ENCODE results near the gene NUBP1. TPM values are rescaled to one million over a fixed set of nuclear protein-coding genes. Genes with fewer than 3 reads are reported as not detected.
"Not testable (repeated sequence)": the region's sequence is repeated elsewhere in the genome, so short reads cannot be mapped to it uniquely, and the experiment has no call there.

NUBP1 gene
- total RNA-seq, 1 donor from 2014 or later, result 45.9 TPM

GRCh38 chr16:10744370-10745030 lies 858 bp downstream of the NUBP1 start:
- intact Hi-C loops (cut with micrococcal nuclease), result loop anchor here (10.0 kb wide), 2 partner anchors 80 to 170 kb away; no protein-coding TSS in a partner anchor
- ATAC-seq (peak; percentile 10), DNase-seq (no peak)

DNA sequence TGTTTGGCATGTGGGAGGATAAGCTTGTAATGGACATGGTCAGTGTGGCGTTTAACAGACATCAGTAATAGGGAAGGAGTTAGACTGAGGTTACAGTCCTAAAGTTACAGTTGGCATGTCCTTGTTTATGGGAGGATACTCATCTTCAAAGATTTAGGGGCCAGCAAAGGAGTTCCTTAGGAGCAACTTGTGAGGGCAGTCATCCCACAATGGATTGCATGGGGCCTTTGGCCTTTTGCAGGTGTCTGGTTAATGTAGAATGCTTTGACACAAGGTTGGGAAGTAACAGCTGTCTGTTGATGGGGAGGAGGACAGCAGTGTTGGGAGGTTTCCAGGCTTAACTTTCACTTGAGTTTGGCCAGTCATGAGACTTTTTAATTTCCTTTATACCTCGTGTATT lies 2.2 kb downstream of the NUBP1 start:
- DNase-seq, result no peak
- intact Hi-C loops (cut with micrococcal nuclease), result loop anchor here (10.0 kb wide), 2 partner anchors 79 to 169 kb away; no protein-coding TSS in a partner anchor
- no peak for ATAC-seq

DNA sequence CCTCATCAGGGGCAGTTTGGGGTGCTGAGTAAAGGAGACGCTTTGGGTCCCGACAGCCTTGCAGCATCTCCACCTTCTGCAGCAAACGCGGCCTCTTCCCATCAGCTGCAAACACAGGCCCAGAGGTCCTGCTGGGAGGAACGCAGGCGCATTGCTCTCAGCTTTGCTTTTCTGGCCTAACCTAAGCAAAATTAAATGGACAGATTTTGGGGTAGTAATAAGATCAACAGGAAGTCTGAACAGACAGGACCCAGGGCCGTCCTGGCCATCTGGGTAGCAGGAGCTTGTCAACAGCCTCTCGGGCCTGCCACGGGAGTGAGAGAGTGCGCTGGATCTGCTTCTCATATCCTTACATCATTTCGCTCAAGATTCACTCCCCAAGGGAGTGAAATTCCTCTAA lies 7.2 kb downstream of the NUBP1 start:
- DNase-seq (no peak), ATAC-seq (no peak)
- intact Hi-C loops (cut with micrococcal nuclease), result no loop called here

GRCh38 chr16:10751291-10751697 lies 7.7 kb downstream of the NUBP1 start:
- no peak for DNase-seq
- peak; percentile 33 for ATAC-seq
- intact Hi-C loops (cut with micrococcal nuclease), result no loop called here

GRCh38 chr16:10752843-10753523 lies 9.3 kb downstream of the NUBP1 start:
- DNase-seq (peak; percentile 77), ATAC-seq (peak; percentile 35)
- intact Hi-C loops (cut with micrococcal nuclease), result no loop called here

- ATAC-seq (no peak), DNase-seq (no peak)
- intact Hi-C loops (cut with micrococcal nuclease), result no loop called here
These were observed 10.0 kb downstream of the NUBP1 start for GRCh38 chr16:10753670-10754069.

DNA sequence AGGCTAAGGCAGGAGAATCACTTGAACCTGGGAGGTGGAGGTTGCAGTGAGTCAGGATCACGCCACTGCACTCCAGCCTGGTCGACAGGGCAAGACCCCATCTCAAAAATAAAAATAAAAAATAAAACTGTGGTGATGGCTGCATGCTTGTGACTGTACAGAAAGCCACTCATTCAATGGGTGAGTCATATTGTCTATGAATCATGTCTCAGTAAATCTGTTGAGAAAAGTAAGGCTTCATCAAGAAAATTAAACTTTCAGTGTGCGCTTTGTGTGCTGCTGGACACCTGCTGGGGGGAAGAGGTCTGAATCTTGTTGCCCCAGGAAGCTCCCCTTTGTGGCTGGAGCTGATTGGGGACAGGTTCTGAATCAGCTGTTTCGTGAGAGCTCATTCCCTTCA lies 11.3 kb downstream of the NUBP1 start:
- ATAC-seq (no peak), DNase-seq (no peak)
- intact Hi-C loops (cut with micrococcal nuclease), result no loop called here

DNA sequence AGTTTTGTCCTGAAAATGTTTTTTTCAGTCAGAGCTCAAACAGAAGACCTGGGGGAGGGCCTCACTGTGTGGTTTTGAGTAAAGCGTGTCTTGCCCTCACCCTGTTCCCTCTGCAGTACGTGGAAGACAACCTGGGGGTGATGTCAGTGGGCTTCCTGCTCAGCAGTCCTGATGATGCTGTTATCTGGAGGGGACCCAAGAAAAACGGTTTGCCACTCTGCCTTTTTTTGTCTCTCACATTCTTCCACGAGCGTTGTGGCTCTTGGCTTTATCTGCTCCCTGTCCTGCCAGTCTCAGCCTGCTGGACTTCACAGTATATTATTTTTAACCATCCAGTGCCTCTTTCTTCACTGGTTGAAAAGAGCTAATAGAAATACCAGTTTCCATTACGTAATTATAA lies 12.9 kb downstream of the NUBP1 start:
- ATAC-seq (peak; percentile 78), DNase-seq (no peak)
- intact Hi-C loops (cut with micrococcal nuclease), result no loop called here

DNA sequence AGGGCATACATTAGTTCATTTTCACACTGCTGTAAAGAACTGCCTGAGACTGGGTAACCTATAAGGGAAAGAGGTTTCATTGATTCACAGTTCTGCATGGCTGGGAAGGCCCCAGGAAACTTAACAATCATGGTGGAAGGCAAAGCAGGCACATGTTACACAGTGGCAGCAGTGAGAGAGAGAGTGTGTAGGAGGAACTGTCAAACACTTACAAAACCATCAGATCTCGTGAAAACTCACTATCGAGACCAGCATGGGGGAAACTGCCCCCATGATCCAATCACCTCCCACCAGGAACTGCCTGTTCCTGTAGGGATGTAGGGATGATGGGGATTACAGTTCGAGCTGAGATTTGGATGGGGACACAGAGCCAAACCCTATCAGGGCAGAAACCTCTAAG lies 17.2 kb downstream of the NUBP1 start:
- intact Hi-C loops (cut with micrococcal nuclease), result no loop called here
- DNase-seq (no peak), ATAC-seq (no peak)

DNA sequence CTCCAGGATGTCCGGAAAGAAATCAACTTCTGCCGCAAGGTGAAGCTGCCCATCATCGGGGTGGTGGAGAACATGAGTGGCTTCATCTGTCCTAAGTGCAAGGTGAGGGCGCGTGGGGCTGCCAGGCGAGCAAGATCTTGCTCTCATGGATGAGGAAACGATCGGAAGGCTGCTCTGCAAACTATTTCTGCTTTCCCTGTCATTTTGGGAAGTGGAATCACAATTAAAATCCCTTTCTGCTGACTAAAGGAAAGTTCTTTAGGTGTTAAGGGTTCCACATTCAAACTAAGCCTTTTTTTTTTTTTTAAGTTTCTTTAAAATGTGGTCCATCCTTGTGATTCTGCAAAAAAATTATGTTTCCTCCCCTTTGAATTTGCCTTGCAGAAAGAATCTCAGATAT lies 17.7 kb downstream of the NUBP1 start:
- intact Hi-C loops (cut with micrococcal nuclease), result no loop called here
- no peak for DNase-seq
- no peak for ATAC-seq

- ATAC-seq, result no peak
- no peak for DNase-seq
- intact Hi-C loops (cut with micrococcal nuclease), result no loop called here
These were observed 18.8 kb downstream of the NUBP1 start for GRCh38 chr16:10762336-10763016.

- intact Hi-C loops (cut with micrococcal nuclease), result no loop called here
- DNase-seq, result no peak
- no peak for ATAC-seq
These were observed 19.8 kb downstream of the NUBP1 start for GRCh38 chr16:10763456-10763855.

DNA sequence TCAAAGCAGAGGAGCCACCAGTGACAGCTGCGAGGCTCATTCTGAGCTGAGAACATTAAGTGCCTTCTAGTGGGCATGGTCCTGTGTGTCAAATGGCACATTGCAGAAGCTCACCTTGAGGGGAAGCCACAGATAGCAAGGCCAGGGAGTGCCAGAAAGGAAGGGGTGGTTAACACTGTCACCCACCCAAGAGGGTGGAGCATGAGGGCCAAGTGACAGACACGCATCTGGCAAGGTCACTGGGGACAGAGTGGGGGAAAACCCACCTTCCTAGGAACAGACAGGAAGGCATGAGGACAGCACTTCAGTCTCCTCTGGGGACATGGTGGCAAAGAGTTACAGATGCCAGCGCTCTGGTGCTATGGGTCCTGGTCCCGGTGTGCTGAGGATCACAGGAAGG lies 22.1 kb downstream of the NUBP1 start:
- no peak for DNase-seq
- intact Hi-C loops (cut with micrococcal nuclease), result no loop called here
- ATAC-seq, result no peak

- intact Hi-C loops (cut with micrococcal nuclease), result no loop called here
- ATAC-seq, result no peak
- DNase-seq, result no peak
These were observed 23.5 kb downstream of the NUBP1 start for GRCh38 chr16:10767127-10767526.

GRCh38 chr16:10769381-10769780 lies 25.7 kb downstream of the NUBP1 start:
- ATAC-seq, result no peak
- intact Hi-C loops (cut with micrococcal nuclease), result no loop called here
- DNase-seq, result no peak

GRCh38 chr16:10770907-10771306 lies 27.3 kb downstream of the NUBP1 start:
- intact Hi-C loops (cut with micrococcal nuclease), result no loop called here
- peak; percentile 23 for ATAC-seq
- no peak for DNase-seq

DNA sequence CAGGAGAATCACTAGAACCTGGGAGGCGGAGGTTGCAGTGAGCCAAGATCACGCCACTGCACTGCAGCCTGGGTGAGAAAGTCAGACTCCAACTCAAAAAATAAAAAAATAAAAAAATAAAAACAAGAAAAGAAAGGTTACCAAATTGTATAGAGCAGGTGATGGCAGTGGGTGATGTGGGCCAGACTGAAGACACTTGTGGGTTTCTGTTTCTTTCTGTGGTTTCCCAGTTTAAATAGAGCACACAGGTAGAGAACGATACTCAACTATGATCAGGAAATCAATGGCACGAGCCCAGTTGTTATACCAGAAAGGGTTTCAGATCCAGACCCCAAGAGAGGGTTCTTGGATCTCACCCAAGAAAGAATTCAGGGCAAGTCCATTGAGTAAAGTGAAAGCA lies 32.6 kb downstream of the NUBP1 start:
- DNase-seq, result no peak
- ATAC-seq, result no peak
- intact Hi-C loops (cut with micrococcal nuclease), result no loop called here

DNA sequence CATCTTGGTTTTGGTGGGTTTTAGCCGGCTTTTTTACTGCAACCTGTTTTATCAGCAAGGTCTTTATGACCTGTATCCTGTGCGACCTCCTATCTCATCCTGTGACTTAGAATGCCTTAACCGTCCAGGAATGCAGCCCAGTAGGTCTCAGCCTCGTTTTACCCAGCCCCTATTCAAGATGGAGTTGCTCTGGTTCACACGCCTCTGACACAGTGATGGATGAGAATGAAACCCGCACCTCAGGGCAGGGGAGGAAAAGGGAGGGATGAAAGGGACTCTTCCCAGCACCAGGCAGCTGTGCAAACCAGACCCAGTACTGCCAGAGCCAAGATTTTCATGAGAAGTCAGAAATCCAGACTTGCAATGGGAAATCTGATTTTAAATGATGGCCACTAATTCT lies 33.3 kb downstream of the NUBP1 start:
- DNase-seq; ATAC-seq; intact Hi-C loops (cut with micrococcal nuclease): not testable (repeated sequence)

DNA sequence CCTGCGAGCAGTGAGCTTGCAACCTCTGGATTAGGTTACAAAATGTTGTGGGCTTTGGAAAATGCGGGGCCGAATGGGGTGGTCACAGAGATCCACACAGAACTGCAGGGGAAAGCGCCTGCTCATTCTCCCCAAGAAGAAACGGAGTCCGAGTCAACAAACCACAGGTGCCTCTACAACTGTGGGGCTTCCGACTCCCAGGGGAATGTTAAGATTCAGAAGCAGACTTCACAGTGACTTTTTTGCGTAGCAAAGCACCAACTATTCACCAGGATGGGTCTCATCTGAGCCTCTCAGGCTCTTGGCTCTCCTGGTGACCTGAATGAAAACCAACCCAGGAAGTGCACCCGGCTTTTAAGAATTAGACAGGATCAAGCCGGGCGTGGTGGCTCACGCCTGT lies 33.7 kb downstream of the NUBP1 start:
- intact Hi-C loops (cut with micrococcal nuclease), result no loop called here

GRCh38 chr16:10779908-10780307 lies 36.3 kb downstream of the NUBP1 start:
- ATAC-seq; intact Hi-C loops (cut with micrococcal nuclease); DNase-seq: not testable (repeated sequence)

More for the DNA sequence above, 33.7 kb downstream of the NUBP1 start:
- DNase-seq (no peak), ATAC-seq (no peak)

All from left ventricle myocardium superior (tissue), 1 donor.